HS-27A (cell line): ENCODE results near the gene TOP2A.

Source experiments
- DNase-seq: peaks from one replicate; pipeline ENCODE4 v3.0.0-alpha.2; 2012; ENCODE audit warnings: low read depth, missing footprints

Gene TOP2A

GRCh38 chr17:40356990-40357881 is 60.5 kb downstream of the TOP2A start:
- DNase-seq: no peak

- no peak for DNase-seq
Measured at GRCh38 chr17:40355804-40356758, 61.6 kb downstream of the TOP2A start.

DNA sequence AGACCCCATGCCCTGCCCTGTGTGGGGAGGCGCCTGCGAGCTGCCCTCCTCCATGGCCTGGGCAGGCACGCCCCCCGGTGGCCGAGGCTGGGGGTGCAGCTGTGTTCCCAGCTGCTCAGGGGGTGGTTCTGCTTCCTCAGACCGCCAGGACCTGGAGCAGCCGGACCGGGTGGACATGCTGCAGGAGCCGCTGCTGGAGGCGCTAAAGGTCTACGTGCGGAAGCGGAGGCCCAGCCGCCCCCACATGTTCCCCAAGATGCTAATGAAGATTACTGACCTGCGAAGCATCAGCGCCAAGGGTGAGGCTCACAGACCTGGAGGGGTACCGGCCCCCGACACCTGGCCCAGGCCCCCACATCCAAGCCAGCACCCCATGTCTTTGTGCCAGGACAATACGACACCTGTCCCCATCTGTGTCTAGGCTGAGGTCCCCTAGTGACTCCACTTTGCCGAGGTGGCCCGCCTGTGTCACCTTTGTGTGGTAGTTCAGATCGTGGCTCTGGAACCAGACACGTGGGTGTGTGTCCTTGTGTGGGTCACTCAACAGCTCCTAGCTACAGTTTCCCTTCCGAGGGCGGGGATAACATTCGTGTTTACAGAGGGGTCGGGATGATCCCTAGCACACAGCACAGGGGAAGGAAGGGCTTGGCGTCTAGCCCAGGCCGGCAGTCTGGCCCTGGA is 62.4 kb downstream of the TOP2A start:
- DNase-seq: no peak

DNA sequence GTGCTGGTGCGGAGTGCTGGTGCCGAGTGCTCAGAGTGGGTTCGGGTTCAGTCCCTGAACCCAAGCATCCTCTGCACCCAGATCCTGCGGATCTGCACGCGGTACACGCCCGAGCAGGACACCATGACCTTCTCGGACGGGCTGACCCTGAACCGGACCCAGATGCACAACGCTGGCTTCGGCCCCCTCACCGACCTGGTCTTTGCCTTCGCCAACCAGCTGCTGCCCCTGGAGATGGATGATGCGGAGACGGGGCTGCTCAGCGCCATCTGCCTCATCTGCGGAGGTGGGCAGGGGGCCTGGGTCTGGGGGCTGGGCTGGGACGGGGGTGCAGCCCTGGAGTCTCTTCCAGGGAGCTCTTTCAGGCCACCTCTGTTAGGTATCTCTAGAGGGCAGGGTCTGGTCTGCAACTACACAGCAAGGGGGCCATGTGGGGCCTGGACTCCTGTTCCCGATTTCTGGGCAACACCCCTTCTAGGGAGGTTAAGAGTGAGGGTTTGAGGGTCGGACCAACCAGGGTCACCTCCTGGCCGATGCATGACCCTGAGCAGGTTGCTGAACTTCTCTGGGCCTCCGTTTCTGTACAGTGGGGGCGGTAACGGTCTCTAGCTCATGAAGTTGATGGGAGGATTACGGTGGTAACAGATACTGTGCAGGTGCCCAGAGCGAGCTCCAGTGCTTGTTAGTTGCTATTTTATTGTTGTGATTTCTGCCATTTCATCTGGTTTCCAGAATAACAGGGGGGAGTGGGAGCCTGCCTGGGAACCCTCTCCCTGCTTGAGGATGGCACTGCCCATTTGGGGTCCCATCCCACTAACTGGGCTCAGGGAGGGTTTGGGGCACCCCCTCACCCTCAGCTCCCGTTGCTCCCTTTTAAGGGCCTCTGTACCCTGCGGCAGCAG is 63.2 kb downstream of the TOP2A start:
- no peak for DNase-seq

- DNase-seq: no peak
Measured at GRCh38 chr17:40352779-40353394, 64.8 kb downstream of the TOP2A start.

DNA sequence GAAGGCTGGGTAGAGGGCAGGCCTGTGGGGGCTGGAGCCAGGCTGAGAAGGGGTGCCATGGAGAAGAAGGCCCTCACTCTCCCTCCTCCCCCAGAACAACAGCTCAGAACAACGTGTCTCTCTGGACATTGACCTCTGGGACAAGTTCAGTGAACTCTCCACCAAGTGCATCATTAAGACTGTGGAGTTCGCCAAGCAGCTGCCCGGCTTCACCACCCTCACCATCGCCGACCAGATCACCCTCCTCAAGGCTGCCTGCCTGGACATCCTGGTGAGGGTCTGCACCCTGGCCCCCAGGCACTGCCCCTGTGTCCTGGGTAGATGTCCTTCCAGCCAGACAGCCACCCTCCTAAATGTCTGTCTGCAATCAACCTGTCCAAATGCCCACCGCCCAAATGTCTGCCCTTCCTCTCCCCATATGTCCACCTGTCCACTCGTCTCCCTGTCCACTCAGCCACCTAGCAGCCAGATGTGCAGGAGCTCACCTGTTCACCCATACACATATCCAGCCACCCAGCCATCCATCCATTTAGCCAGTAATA is 65.4 kb downstream of the TOP2A start:
- no peak for DNase-seq

- DNase-seq: no peak
Measured at GRCh38 chr17:40351359-40352236, 66.1 kb downstream of the TOP2A start.

DNA sequence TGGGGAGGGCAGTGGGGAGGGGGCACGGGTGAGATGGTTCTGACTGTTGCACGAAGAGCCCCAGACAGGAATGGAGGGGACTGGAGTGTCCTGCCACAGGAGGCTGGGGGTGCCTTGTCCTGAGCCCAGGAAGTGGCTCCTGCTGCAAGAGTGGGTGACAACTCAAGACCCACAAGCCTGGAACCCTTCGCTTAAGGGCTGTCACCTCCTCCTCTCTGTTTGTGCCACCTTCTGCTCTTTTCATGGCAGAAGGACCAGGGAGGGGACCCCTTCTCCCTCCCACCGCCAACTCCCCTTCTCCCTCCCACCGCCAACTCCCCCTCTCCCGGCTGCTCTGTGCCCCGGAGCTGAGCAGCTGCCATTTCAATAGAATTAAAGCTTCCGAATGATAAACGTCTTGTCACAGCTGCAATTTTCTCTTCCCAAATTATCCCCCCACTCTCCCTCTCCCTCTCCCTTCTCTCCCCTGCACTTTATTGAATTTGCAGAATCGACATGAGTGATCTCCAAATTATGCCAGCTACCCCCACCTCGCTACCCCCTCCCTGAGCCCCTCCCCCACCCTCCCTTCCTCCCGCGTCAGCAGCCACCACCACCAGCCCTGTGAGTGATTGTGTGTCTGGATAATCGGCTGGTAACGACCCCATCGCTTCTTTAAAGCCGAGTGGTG is 66.9 kb downstream of the TOP2A start:
- DNase-seq: no peak

- no peak for DNase-seq
Measured at GRCh38 chr17:40349895-40350688, 67.6 kb downstream of the TOP2A start.

DNA sequence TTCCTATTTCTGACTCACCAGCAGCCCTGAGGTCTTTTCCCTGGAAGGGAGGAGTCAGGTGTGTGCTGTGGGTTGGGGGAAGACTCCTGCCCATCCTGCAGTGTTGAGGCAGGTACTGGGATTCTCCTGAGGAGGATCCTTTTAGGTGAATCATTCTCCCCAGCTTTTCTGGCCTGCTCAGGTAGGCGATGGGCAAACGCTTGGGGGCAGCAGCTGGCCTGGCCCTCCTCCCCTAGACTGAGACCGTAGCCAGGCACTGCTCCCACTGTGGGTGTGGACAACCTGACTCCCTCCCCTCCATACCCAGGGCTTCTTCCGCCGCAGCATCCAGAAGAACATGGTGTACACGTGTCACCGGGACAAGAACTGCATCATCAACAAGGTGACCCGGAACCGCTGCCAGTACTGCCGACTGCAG is 68.2 kb downstream of the TOP2A start:
- DNase-seq: no peak

- no peak for DNase-seq
Measured at GRCh38 chr17:40348562-40349476, 68.9 kb downstream of the TOP2A start.

DNA sequence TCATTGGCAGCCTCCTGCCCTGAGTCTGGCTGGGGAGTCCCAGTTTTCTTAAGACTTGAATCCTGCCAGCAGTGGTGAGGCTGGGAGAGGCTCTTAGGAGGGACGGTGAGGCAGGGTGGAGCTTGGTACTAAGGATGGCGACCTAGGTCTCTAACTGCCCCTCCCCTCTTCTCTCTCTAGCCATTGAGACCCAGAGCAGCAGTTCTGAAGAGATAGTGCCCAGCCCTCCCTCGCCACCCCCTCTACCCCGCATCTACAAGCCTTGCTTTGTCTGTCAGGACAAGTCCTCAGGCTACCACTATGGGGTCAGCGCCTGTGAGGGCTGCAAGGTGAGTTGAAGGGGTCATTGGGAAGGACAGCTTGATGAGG is 69.6 kb downstream of the TOP2A start:
- no peak for DNase-seq

DNA sequence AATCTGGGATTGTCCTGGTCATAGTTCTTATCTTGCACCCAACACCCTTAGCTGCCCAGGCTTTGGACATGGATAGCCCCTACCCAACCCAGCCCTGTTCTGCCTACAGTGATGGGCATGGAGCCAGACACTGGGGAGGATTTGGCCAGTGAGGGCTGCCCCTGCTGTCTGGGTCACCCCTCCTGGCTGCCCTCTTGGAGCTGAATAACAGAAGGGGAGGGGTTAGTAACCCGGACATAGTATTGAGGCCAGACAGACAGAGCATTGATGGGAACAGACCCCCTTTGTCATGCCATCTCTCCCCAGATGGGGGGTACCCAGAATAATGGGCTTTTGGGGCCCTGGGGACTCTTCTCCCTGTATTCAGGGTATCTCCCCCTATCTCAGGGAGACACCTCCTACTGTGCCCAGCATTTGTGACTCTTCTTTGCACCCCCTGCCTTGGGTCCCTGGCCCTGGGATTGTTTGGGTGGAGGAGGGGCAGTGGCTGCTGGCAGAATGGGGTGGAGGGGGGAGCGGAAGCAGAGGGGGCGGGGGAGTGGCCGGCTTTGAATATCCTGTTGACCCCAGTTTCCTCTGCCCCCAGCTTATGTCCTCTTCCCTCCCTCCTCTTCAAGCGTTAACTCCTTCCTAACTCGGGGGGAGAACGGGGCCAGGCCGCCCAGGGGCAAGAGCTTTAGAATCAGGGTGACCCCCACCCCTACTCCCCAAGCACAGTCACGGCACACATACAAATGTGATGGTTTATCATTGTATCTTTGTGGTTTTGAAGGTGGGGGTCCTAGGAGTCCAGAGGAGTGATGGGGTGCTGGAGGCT is 70.2 kb downstream of the TOP2A start:
- no peak for DNase-seq

- DNase-seq: no peak
Measured at GRCh38 chr17:40346765-40347158, 70.9 kb downstream of the TOP2A start.

- no peak for DNase-seq
Measured at GRCh38 chr17:40345994-40346764, 71.5 kb downstream of the TOP2A start.
